ENCODE results near the gene SCIN. TPM values are rescaled to one million over a fixed set of nuclear protein-coding genes. Genes with fewer than 3 reads are reported as not detected.
"Not testable (repeated sequence)": the region's sequence is repeated elsewhere in the genome, so short reads cannot be mapped to it uniquely, and the experiment has no call there.

The SCIN gene
- total RNA-seq (2014; rRNA removed; shearing (Covaris generic); ENCODE audit: low replicate concordance): 12.6 and 18.8 TPM in 2 replicates

DNA sequence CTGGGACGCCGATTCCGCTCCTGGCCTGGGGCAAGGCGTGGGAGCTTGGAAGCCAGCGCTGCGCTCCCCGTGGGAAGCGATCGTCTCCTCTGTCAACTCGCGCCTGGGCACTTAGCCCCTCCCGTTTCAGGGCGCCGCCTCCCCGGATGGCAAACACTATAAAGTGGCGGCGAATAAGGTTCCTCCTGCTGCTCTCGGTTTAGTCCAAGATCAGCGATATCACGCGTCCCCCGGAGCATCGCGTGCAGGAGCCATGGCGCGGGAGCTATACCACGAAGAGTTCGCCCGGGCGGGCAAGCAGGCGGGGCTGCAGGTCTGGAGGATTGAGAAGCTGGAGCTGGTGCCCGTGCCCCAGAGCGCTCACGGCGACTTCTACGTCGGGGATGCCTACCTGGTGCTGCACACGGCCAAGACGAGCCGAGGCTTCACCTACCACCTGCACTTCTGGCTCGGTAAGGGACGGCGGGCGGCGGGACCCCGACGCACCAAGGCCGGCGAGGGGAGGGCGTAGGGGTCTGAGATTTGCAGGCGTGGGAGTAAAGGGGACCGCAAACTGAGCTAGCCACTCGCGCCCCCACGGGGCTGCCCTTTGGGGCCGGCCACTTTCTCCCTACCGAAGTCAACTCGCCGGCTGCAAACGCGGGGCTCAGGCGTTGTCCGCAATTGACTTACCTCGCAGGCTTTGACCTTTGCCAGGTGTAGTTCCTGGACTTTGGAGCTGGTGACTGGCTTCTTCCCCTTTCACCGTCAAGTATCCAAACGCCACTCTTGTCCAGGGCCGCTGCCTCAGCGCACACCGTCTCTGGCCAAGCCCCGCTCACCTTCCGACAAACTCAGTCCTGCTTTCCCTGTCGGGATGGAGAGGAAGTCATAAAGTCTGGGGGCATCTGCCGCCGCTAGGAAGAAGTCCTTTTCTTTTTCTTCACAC lies at the start of gene SCIN:
TSS of gene SCIN (plus strand) at position 187 of the 928 bp plus-strand sequence. CDS start at position 254, 67 bp downstream.
- DNase-seq (ENCODE audit: low read depth): peak; percentile 66
- in situ Hi-C loops (cut with HindIII; ENCODE audit: low pct_unique_long_range_greater_than_20kb, low sequenced_read_pairs): no loop called here

DNA sequence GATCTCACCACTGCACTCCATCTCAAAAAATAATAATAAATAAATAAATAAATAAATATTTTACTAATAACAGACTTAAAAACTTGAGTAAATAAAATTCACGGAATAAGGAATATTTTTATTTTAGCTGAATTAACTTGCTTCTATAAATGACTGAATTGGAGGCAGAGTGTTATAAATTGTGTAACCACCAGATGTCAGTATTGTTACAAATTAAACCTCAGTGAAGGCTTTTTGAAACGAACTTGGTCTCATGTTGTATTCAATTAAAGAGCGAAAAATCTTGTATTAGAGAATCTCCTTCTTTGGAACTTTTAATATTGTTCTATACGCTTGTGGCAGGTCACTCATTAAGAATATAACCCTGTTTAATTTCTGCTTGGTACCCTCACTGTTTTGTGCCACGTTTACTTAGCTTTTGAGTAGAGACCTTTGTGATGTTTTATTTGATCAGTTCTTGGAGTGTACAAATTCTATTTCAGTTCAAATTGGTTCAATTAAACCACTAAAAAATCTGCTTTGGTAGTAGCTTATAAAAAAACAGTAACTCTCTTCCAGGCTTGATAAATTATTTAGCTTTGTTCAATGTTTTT lies 45.6 kb upstream of the SCIN start:
- in situ Hi-C loops (cut with HindIII; ENCODE audit: low pct_unique_long_range_greater_than_20kb, low sequenced_read_pairs): loop anchor here (25.0 kb wide), 1 partner anchor 712 kb away; no protein-coding TSS in a partner anchor
- DNase-seq (ENCODE audit: low read depth): peak; percentile 47

DNA sequence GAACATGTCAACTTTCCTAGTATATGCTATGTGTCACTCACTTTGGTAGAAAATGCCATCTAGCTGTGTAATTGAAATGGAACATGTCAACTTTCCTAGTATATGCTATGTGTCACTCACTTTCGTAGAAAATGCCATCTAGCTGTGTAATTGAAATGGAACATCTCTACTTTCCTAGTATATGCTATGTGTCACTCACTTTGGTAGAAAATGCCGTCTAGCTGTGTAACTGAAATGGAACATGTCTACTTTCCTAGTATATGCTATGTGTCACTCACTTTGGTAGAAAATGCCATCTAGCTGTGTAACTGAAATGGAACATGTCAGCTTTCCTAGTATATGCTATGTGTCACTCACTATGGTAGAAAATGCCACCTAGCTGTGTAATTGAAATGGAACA lies 43.8 kb upstream of the SCIN start:
- not testable (repeated sequence) for DNase-seq (ENCODE audit: low read depth)
- in situ Hi-C loops (cut with HindIII; ENCODE audit: low pct_unique_long_range_greater_than_20kb, low sequenced_read_pairs): loop anchor here (25.0 kb wide), 1 partner anchor 711 kb away; no protein-coding TSS in a partner anchor

DNA sequence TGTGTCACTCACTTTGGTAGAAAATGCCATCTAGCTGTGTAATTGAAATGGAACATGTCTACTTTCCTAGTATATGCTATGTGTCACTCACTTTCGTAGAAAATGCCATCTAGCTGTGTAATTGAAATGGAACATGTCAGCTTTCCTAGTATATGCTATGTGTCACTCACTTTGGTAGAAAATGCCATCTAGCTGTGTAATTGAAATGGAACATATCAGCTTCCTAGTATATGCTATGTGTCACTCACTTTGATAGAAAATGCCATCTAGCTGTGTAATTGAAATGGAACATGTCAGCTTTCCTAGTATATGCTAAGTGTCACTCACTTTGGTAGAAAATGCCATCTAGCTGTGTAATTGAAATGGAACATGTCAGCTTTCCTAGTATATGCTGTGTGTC lies 42.9 kb upstream of the SCIN start:
- not testable (repeated sequence) for DNase-seq (ENCODE audit: low read depth)
- in situ Hi-C loops (cut with HindIII; ENCODE audit: low pct_unique_long_range_greater_than_20kb, low sequenced_read_pairs): loop anchor here (25.0 kb wide), 1 partner anchor 710 kb away; no protein-coding TSS in a partner anchor

DNA sequence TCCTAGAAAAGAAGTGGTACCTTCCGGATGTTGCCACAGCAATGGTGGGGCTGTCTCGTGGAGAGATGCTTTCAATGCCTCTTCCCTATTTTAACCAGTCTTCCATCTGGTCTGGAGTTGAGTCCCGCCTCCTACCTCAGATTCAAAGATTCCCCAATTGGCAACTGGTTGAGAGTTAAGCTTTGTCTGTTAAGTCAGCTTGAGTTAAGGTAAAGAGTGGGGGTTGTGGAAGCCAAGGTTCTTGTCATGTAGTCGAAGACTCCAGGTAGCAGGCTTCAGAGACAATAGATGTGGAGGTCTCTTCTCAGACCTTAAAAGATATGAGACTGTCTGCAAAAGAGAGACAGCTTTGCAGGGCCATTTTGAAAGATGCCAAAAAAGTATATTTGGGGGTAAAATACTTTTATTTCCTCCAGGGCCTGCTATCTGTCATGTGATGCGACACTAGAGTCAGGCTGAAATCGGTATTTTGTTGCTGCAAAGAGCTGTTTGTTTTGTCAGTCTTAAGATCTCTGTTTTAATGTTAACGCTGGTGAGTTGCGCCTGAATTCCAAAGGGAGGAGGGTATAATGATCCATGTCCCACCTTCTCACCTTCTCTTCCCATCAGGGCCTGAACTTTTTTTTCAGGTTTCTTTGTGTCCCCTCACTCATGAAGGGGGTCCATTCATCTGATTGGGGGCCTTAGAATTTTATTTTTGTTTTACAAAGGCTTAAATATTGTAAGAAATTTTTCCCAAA lies 40.4 kb upstream of the SCIN start:
- in situ Hi-C loops (cut with HindIII; ENCODE audit: low pct_unique_long_range_greater_than_20kb, low sequenced_read_pairs): loop anchor here (25.0 kb wide), 1 partner anchor 707 kb away; no protein-coding TSS in a partner anchor
- no peak for DNase-seq (ENCODE audit: low read depth)

DNA sequence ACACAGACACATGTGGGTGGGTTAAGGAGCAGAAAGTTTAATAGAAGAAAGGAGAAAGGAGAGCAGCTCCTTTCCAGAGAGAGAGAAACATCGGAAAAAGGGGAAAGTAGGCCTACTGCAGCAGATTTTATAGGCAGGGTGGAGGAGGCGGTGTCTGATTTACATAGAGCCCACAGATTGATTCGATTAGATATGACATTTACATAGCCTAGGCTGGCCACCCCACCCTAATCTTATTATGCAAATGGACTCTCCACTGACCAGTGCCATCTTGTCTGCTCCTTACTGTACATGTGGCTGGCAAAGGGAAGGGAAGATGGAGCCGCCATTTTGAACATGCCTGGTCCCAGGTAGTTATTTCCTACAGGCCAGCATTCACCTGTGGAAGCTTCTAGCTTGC lies 38.7 kb upstream of the SCIN start:
- no peak for DNase-seq (ENCODE audit: low read depth)
- in situ Hi-C loops (cut with HindIII; ENCODE audit: low pct_unique_long_range_greater_than_20kb, low sequenced_read_pairs): loop anchor here (25.0 kb wide), 1 partner anchor 706 kb away; no protein-coding TSS in a partner anchor

DNA sequence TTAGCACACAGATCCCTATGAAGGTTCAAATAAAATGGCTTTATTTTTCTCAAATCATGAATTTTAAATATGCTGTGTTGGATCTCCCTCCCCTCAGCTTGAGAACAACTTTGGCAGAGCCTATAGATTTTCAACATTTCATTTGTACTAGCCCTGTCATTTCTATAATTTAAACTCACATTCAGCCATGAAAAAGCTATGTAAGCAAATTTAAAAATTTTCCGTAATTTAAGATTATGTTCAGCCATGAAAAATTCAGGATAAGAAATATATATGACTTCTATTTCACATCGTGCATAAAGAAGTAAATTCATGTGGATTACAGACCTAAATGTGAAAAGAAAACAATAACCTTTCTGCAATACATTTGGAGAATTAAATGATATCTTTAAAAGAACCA lies 36.5 kb upstream of the SCIN start:
- in situ Hi-C loops (cut with HindIII; ENCODE audit: low pct_unique_long_range_greater_than_20kb, low sequenced_read_pairs): loop anchor here (25.0 kb wide), 1 partner anchor 703 kb away; no protein-coding TSS in a partner anchor
- no peak for DNase-seq (ENCODE audit: low read depth)

DNA sequence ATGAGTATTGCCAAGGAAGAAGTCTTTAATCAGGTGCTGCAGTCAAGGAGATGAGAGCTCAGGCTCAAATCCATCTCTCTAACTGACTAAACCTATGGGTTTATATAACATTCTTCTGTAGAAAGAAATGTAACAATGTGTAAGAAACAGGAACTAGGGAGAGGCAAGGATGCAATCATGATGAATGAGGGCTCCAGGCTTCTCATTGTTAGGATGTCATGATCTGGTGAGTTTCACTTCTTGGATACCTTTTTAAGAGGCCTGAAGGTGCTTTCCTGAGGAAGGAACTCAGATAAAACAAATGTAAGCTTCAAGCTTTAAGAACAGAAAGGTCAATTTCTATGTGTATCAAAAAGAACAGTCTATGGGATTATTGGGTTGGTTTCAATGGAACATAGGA lies 30.8 kb upstream of the SCIN start:
- in situ Hi-C loops (cut with HindIII; ENCODE audit: low pct_unique_long_range_greater_than_20kb, low sequenced_read_pairs): loop anchor here (25.0 kb wide), 1 partner anchor 698 kb away; no protein-coding TSS in a partner anchor

DNA sequence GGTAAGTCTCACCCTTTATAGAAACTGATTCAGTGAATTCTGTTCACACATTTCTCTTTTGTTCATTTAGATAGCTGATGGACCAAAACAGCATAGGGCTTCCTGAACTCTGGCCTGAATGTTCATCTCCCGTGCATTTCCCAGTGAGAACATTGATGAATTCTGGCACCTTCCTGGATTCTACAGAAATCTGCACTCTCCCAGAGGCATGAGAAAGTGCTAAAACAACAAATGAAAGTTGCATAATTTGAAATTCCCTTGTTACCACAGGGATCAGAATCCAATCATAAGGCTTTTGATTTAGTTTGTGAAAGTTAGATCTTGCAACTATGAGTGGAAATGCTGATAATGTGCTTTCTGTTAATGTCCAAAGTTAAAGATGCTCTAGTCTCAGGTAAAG lies 29.7 kb upstream of the SCIN start:
- DNase-seq (ENCODE audit: low read depth): no peak
- in situ Hi-C loops (cut with HindIII; ENCODE audit: low pct_unique_long_range_greater_than_20kb, low sequenced_read_pairs): loop anchor here (25.0 kb wide), 1 partner anchor 696 kb away; no protein-coding TSS in a partner anchor

More for the DNA sequence above, 30.8 kb upstream of the SCIN start:
- no peak for DNase-seq (ENCODE audit: low read depth)

DNA sequence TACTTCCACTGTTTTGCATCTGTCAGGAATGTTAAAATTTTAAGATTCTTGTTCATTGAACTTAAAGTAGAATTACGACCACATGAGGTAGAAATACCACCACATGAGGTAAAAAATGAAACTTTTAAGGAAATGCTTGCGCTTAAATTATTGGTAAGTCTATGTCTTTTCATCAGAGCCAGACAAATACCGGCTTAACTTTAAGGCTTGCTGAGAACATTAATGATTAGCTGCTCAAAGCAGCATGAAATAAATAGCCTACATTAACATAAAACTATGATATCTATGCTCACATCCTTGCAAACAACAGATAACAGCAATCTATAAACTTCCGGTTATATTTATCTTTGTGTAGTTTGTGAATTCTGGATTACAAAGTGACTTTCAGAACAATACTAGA lies 26.9 kb upstream of the SCIN start:
- in situ Hi-C loops (cut with HindIII; ENCODE audit: low pct_unique_long_range_greater_than_20kb, low sequenced_read_pairs): loop anchor here (25.0 kb wide), 1 partner anchor 694 kb away; no protein-coding TSS in a partner anchor
- peak; percentile 22 for DNase-seq (ENCODE audit: low read depth)

DNA sequence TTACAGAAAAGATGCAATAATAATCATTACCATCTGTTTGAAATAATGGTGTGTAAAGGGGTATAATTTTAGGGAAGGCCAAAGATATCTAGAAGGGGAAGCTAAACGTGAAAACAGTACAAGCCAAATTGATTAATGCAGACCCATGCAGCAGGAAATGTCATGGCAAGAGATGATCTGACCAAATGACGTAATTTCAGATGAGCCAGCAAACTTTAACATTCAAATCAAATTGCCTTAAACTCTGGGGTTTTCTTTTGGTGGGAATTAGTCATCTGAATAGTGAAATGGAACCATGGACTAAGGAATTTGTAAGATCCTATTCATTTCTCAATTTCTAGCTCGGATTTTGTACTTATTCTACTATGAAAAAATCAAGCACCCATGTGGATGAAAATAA lies 21.4 kb upstream of the SCIN start:
- in situ Hi-C loops (cut with HindIII; ENCODE audit: low pct_unique_long_range_greater_than_20kb, low sequenced_read_pairs): loop anchor here (25.0 kb wide), 1 partner anchor 688 kb away; no protein-coding TSS in a partner anchor
- DNase-seq (ENCODE audit: low read depth): peak; percentile 14

DNA sequence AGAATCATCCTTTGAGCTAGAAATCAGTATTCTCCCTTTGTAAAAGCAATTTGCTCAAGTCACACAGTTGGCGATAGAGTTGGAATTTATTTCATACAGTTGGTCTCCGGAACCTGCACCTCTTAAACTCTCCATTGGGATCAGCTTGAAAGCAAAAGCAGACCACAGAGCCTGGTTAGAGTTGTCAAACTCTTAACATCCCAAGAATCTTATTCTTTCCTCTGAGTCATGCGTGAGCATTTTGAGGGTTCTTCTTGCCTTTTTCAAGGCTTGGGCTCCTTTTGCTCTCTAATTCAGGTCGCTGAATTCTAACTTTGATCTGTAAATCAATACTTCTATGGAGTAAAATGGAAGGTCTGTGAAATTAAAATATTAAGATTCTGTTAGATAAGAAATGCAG lies 19.6 kb upstream of the SCIN start:
- in situ Hi-C loops (cut with HindIII; ENCODE audit: low pct_unique_long_range_greater_than_20kb, low sequenced_read_pairs): no loop called here

DNA sequence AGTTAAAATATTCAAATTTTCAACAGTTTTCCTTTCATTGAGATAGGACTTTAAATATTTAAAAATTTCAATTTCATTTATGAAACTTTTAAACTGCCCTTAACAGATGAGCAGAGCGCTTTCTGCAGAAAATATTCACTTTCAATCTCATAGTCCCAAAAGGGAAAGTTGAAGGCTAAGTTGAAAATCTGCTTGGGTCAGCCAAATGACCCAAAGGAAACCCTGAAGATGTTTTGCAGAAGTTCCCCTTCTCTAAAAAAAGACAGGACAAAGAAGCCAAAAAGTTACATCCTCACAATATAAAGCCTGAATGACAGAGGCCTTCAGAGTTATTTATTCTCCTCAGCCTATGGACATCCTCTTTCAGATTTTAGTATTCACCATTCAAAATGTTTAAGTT lies 17.6 kb upstream of the SCIN start:
- in situ Hi-C loops (cut with HindIII; ENCODE audit: low pct_unique_long_range_greater_than_20kb, low sequenced_read_pairs): no loop called here
- no peak for DNase-seq (ENCODE audit: low read depth)

More for the DNA sequence above, 19.6 kb upstream of the SCIN start:
- DNase-seq (ENCODE audit: low read depth): no peak

DNA sequence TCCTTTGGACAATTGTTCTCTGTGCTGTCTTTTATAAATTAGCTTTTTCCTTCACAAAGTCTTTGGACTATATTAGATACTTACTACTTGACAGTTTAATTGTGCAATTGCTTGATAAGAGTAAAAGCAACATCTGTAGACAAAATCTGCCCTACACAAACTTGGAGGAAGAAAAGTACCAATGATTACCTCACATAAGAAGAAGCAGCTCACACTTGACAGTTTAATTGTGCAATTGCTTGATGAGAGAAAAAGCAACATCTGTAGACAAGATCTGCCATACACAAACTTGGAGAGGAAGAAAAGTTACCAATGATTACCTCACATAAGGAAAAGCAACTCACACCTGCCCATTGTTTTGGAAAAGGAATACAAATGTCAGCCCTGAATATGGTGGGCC lies 17.1 kb upstream of the SCIN start:
- in situ Hi-C loops (cut with HindIII; ENCODE audit: low pct_unique_long_range_greater_than_20kb, low sequenced_read_pairs): no loop called here

DNA sequence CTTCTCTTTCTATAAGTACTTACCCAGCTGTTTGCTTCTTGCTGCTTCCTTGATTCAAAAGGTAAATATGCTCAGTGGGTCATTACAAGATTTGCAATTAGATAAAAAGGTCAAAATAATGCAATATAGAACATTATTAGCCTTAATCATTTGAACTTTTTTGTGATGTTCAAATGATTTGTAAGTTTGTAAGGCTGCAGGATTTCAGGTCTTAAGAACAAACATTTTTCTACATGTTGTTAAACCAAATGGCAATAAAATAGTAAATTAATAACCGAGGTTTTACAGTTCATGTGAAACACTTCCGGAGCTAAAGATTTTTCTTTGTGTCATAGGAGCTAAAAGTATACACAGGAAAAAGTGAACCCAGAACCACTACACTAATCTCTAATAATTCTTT lies 16.2 kb upstream of the SCIN start:
- DNase-seq (ENCODE audit: low read depth): no peak
- in situ Hi-C loops (cut with HindIII; ENCODE audit: low pct_unique_long_range_greater_than_20kb, low sequenced_read_pairs): no loop called here

More for the DNA sequence above, 17.1 kb upstream of the SCIN start:
- DNase-seq (ENCODE audit: low read depth): no peak

DNA sequence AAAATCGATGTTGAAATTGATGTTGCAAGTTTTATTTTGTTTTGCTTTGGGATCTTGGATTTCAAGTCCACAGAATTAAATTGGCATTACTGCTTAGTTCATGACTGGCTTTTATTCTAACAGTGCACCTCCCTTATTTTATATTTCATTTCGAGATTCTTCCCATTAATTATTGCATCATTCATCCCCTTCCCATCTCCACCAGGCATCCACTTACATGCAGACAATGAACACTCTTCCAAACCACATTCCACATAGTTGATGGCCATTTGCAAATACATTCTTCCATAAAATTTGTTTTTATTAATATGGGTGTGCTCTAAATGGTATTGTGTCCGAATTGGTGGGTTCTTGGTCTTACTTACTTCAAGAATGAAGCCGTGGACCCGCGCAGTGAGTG lies 15.6 kb upstream of the SCIN start:
- no peak for DNase-seq (ENCODE audit: low read depth)
- in situ Hi-C loops (cut with HindIII; ENCODE audit: low pct_unique_long_range_greater_than_20kb, low sequenced_read_pairs): no loop called here

DNA sequence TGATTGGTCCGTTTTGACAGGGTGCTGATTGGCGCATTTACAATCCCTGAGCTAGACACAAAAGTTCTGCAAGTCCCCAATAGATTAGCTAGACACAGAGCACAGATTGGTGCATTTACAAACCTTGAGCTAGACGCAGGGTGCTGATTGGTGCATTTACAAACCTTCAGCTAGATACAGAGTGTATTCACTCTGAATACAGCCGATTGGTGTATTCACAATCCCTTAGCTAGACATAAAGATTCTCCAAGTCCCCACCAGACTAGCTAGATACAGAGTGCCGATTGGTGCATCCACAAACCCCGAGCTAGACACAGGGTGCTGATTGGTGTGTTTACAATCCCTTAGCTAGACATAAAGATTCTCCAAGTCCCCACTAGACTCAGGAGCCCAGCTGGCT lies 14.8 kb upstream of the SCIN start:
- in situ Hi-C loops (cut with HindIII; ENCODE audit: low pct_unique_long_range_greater_than_20kb, low sequenced_read_pairs); DNase-seq (ENCODE audit: low read depth): not testable (repeated sequence)

DNA sequence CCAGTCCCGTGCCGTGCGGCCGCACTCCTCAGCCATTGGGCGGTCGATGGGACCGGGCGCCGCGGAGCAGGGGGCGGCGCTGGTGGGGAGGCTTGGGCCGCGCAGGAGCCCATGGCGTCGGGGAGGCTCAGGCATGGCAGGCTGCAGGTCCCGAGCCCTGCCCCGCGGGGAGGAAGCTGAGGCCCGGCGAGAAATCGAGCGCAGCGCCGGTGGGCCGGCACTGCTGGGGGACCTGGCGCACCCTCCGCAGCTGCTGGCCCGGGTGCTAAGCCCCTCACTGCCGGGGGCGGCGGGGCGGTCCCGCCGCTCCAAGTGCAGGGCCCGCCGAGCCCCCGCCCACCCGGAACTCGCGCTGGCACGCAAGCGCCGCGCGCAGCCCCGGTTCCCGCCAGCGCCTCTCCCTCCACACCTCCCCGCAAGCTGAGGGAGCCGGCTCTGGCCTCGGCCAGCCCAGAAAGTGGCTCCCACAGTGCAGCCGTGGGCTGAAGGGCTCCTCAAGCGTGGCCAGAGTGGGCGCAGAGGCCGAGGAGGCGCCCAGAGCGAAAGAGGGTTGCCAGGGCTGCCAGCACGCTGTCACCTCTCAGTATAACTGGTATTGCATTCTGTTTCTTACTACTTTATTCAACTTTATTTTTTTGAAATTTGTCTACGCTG lies 14.3 kb upstream of the SCIN start:
- DNase-seq (ENCODE audit: low read depth); in situ Hi-C loops (cut with HindIII; ENCODE audit: low pct_unique_long_range_greater_than_20kb, low sequenced_read_pairs): not testable (repeated sequence)

Data from Caki2 (cell line).